IPS DF 6.9 (cell line): Measurements from ENCODE around the gene HAPLN2.

Source experiments
- DNase-seq: peaks from one replicate; pipeline ENCODE4 v3.0.0-alpha.2; 2013; ENCODE audit warnings: low read depth, low spot score
- H3K27ac ChIP-seq: one replicate; pipeline ENCODE4 v1.5.1; 2013; ENCODE audit warnings: low read length, control low read depth
- H3K27me3 ChIP-seq: 2 replicates; pipeline ENCODE4 v1.6.1; 2013; ENCODE audit warnings: mild to moderate bottlenecking, low read length; ENCODE audit not compliant: control insufficient read depth, insufficient read depth
- H3K36me3 ChIP-seq: 2 replicates; pipeline ENCODE4 v1.6.1; 2013; ENCODE audit warnings: low read length; ENCODE audit not compliant: control insufficient read depth, insufficient read depth
- H3K4me1 ChIP-seq: 2 replicates; pipeline ENCODE4 v1.6.1; 2013; ENCODE audit warnings: low read length; ENCODE audit not compliant: control insufficient read depth, insufficient read depth
- H3K4me3 ChIP-seq: 2 replicates; pipeline ENCODE4 v1.5.1; 2013; ENCODE audit warnings: mild to moderate bottlenecking, low read length
- H3K9me3 ChIP-seq: 2 replicates; pipeline ENCODE4 v1.6.1; 2013; ENCODE audit warnings: low read length, inconsistent platforms; ENCODE audit not compliant: control insufficient read depth, insufficient read depth
- WGBS: extraction: QIAGEN DNeasy Blood & Tissue Kit; methylation state at CpG from one replicate; pipeline ENCODE4 v1.1.7; 2013; ENCODE audit warnings: mixed read lengths, missing lambda C conversion rate; ENCODE audit not compliant: insufficient read length, insufficient coverage; 5-methylcytosine and 5-hydroxymethylcytosine counted together

The HAPLN2 gene

DNA sequence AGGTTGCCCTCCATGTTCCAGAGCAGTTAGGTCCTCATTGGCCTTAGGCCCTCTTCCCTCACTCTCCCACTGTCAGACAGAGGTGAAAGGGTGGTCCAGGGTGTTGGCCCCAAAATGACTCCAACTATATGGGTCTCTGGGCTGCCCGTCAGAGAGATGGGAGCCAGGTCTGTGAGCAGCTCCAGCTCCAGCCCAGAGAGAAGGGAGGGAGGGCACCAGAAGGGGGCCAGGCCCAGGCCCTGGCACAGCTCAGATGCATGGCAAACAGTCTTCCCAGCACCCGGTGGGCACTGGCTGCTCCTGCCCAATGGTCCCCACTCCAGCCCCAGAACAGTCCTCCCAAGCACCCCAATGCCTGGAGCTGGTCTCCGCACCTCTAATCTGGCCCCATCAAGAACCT is 24.9 kb downstream of the HAPLN2 start:
- Histone ChIP-seq H3K36me3 (no peaks in the 10 kb centered on the region), H3K4me3 (no peak overlapping the region), H3K27ac (no peak overlapping the region), H3K4me1 (0 out of 2 replicates have a peak, but pooled peaks cover 3% of the 10 kb centered on the region), H3K9me3 (no peaks in the 10 kb centered on the region), H3K27me3 (peaks cover 17% of the 10 kb centered on the region; the same call in 1 of the 2 replicates)
- no peak for DNase-seq
- WGBS = no CpG with 5 or more reads among the region's 3 CpGs

DNA sequence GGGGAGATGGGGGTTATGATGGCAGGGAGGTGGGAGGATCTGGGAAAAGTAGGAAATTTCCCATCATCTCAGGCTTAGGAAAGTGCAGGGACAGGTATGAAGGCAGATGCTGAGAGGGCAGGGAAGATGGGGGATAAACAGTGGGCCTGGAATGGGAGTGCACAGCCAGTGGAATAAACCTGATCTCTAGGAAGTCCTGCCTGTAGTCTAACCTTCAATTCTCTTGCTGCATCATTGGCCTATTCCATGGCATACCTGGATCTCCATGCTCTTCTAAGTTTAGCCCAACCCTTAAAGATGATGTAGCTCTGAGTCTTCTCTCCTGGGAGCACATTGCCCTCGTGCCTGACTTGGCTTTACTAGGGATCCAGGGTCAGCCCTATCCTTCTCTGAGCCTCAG is 25.4 kb downstream of the HAPLN2 start:
- peaks cover 15% of the 10 kb centered on the region; the same call in 1 of the 2 replicates for H3K27me3 ChIP-seq
- H3K27ac ChIP-seq = no peak overlapping the region
- 0 out of 2 replicates have a peak, but pooled peaks cover 3% of the 10 kb centered on the region for H3K4me1 ChIP-seq
- H3K36me3 ChIP-seq = no peaks in the 10 kb centered on the region
- no peaks in the 10 kb centered on the region for H3K9me3 ChIP-seq
- no peak for DNase-seq
- WGBS = no CpG with 5 or more reads among the region's 1 CpG
- no peak overlapping the region for H3K4me3 ChIP-seq

DNA sequence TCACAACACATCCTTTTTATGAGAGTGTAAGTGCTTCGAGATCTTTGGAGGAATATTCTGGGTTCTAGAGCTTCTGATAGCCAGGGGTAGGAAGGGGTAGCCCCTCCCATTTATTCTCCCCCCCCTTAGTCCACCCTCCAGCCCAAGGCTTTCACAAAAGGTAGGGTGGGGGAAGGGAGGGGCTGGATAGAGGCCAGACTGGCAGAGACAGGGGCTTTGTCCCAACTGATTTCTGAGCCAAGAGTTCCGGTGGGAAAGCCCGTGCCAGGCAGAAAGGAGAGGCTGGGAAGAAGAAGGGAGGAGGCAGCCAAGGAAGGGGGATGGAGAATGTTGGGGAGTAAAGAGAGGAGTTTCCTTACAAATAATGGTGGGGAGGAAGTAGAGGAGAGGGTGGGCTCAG is 25.8 kb downstream of the HAPLN2 start:
- no CpG with 5 or more reads among the region's 3 CpGs for WGBS
- Histone ChIP-seq H3K27ac (no peak overlapping the region), H3K36me3 (no peaks in the 10 kb centered on the region), H3K27me3 (peaks cover 14% of the 10 kb centered on the region; the same call in 1 of the 2 replicates), H3K4me1 (0 out of 2 replicates have a peak, but pooled peaks cover 3% of the 10 kb centered on the region), H3K9me3 (no peaks in the 10 kb centered on the region), H3K4me3 (no peak overlapping the region)
- DNase-seq = no peak

DNA sequence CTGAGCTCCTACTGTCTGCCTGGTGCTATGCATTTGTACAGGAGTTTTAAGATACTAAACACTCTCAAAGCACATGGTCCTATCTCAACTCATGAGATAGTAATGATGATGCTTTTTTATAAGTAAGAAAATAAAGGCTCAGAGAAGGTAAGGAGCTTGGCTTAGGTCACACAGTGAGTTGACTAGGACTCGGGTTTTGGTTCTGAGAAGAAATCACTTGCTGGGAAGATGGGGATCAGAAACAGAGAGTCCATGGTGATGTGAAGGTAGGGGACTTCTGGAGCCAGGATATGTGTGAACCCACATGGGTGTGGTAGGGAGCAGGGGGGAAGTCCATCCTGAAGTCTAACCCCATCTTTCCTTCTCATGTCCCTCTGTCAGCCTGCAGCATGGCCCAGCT is 26.5 kb downstream of the HAPLN2 start:
- H3K27me3 ChIP-seq = peaks cover 14% of the 10 kb centered on the region; the same call in 1 of the 2 replicates
- H3K36me3 ChIP-seq = no peaks in the 10 kb centered on the region
- no CpG with 5 or more reads among the region's 1 CpG for WGBS
- 0 out of 2 replicates have a peak, but pooled peaks cover 3% of the 10 kb centered on the region for H3K4me1 ChIP-seq
- DNase-seq = no peak
- no peaks in the 10 kb centered on the region for H3K9me3 ChIP-seq
- no peak overlapping the region for H3K27ac ChIP-seq
- H3K4me3 ChIP-seq = no peak overlapping the region

DNA sequence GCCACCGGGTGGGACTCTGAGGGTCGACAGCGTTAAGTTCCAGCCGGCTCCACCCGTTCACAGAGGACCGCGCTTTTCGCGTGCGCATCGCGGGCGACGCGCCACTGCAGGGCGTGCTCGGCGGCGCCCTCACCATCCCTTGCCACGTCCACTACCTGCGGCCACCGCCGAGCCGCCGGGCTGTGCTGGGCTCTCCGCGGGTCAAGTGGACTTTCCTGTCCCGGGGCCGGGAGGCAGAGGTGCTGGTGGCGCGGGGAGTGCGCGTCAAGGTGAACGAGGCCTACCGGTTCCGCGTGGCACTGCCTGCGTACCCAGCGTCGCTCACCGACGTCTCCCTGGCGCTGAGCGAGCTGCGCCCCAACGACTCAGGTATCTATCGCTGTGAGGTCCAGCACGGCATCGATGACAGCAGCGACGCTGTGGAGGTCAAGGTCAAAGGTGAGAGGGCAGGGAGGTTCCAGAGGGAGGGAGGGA is 27.6 kb downstream of the HAPLN2 start:
- WGBS = no CpG with 5 or more reads among the region's 51 CpGs
- peaks cover 9% of the 10 kb centered on the region; the same call in 1 of the 2 replicates for H3K27me3 ChIP-seq
- no peaks in the 10 kb centered on the region for H3K36me3 ChIP-seq
- no peak overlapping the region for H3K27ac ChIP-seq
- 0 out of 2 replicates have a peak, but pooled peaks cover 2% of the 10 kb centered on the region for H3K4me1 ChIP-seq
- H3K4me3 ChIP-seq = no peak overlapping the region
- H3K9me3 ChIP-seq = no peaks in the 10 kb centered on the region
- no peak for DNase-seq

DNA sequence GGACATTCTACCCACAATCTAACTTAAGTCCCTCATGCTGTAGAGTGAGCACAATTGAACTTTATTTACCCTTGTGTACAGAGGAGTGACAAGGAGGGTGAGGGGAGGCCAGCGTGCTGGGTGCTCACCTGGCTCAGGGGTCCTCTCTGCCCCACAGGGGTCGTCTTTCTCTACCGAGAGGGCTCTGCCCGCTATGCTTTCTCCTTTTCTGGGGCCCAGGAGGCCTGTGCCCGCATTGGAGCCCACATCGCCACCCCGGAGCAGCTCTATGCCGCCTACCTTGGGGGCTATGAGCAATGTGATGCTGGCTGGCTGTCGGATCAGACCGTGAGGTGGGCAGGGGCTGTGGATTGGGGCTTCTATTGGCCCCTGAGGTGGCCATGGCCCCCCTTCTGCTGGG is 28.1 kb downstream of the HAPLN2 start:
- peaks cover 8% of the 10 kb centered on the region; the same call in 1 of the 2 replicates for H3K27me3 ChIP-seq
- DNase-seq = no peak
- H3K4me3 ChIP-seq = no peak overlapping the region
- WGBS = no CpG with 5 or more reads among the region's 10 CpGs
- H3K36me3 ChIP-seq = no peaks in the 10 kb centered on the region
- no peaks in the 10 kb centered on the region for H3K9me3 ChIP-seq
- no peak overlapping the region for H3K27ac ChIP-seq
- 0 out of 2 replicates have a peak, but pooled peaks cover under 1% of the 10 kb centered on the region for H3K4me1 ChIP-seq

DNA sequence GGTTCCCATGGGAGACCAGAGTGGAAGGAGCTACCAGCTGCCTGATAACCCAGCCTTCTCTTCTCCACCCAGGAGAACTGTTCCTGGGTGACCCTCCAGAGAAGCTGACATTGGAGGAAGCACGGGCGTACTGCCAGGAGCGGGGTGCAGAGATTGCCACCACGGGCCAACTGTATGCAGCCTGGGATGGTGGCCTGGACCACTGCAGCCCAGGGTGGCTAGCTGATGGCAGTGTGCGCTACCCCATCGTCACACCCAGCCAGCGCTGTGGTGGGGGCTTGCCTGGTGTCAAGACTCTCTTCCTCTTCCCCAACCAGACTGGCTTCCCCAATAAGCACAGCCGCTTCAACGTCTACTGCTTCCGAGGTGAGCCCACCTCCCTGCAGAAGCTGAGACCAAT is 29.3 kb downstream of the HAPLN2 start:
- Histone ChIP-seq H3K27ac (no peak overlapping the region), H3K27me3 (peaks cover 3% of the 10 kb centered on the region; the same call in 1 of the 2 replicates), H3K9me3 (no peaks in the 10 kb centered on the region), H3K4me1 (no peaks in the 10 kb centered on the region), H3K36me3 (no peaks in the 10 kb centered on the region), H3K4me3 (no peak overlapping the region)
- no peak for DNase-seq
- no CpG with 5 or more reads among the region's 10 CpGs for WGBS

DNA sequence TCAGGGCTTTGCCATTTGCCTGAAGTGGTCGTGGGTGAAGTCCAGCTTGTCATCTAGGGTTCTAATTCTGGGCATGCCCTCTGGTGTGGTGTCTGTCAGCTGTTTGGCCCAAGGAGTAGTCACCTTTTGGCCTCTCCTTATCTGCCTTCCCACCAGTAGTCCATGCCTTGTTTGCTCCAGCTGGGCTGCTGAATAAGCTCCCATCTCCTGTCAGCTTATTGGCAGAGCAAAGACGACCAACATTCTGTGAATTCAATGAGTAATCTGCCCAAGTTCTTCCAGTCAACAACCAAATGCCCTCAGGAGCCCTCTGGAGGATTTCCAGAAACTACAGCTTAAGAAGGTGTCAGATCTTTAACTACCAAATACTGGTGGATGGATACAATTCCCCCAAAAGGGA is 29.7 kb downstream of the HAPLN2 start:
- Histone ChIP-seq H3K36me3 (no peaks in the 10 kb centered on the region), H3K4me3 (no peak overlapping the region), H3K4me1 (no peaks in the 10 kb centered on the region), H3K9me3 (no peaks in the 10 kb centered on the region), H3K27ac (no peak overlapping the region), H3K27me3 (no peaks in the 10 kb centered on the region; the same call in 1 of the 2 replicates)
- DNase-seq = no peak
- WGBS = no CpG with 5 or more reads among the region's 2 CpGs

DNA sequence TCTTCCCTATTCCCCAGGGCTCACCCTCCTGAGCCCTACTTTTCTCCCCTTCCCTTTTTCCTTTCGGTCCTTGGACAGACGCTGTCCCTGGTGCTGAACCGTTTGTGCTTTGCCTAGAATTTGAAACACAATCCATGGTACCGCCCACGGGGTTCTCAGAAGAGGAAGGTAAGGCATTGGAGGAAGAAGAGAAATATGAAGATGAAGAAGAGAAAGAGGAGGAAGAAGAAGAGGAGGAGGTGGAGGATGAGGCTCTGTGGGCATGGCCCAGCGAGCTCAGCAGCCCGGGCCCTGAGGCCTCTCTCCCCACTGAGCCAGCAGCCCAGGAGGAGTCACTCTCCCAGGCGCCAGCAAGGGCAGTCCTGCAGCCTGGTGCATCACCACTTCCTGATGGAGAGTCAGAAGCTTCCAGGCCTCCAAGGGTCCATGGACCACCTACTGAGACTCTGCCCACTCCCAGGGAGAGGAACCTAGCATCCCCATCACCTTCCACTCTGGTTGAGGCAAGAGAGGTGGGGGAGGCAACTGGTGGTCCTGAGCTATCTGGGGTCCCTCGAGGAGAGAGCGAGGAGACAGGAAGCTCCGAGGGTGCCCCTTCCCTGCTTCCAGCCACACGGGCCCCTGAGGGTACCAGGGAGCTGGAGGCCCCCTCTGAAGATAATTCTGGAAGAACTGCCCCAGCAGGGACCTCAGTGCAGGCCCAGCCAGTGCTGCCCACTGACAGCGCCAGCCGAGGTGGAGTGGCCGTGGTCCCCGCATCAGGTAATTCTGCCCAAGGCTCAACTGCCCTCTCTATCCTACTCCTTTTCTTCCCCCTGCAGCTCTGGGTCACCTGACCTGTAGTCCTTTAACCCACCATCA is 33.1 kb downstream of the HAPLN2 start:
- DNase-seq = no peak
- Histone ChIP-seq H3K27ac (no peak overlapping the region), H3K4me1 (peaks cover 2% of the 10 kb centered on the region), H3K36me3 (no peaks in the 10 kb centered on the region), H3K9me3 (no peaks in the 10 kb centered on the region), H3K27me3 (peaks cover 2% of the 10 kb centered on the region; the same call in 1 of the 2 replicates), H3K4me3 (no peak overlapping the region)
- WGBS = no CpG with 5 or more reads among the region's 16 CpGs

DNA sequence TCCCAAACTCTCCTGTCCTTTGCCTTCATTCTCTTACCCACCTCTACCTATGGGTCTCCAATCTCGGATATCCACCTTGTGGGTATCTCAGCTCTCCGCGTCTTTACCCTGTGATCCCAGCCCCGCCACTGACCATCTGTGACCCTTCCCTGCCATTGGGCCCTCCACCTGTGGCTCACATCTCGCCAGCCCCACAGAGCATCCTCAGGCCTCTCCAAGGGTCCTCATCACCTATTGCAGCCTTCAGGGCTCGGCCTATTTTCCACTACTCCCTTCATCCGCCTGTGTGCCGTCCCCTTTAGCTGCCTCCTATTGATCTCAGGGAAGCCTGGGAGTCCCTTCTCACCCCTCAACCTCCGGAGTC is 33.8 kb downstream of the HAPLN2 start:
- H3K4me1 ChIP-seq = peaks cover 2% of the 10 kb centered on the region
- peaks cover 2% of the 10 kb centered on the region; the same call in 1 of the 2 replicates for H3K27me3 ChIP-seq
- WGBS = no CpG with 5 or more reads among the region's 9 CpGs
- DNase-seq = no peak
- H3K36me3 ChIP-seq = no peaks in the 10 kb centered on the region
- no peak overlapping the region for H3K4me3 ChIP-seq
- no peak overlapping the region for H3K27ac ChIP-seq
- H3K9me3 ChIP-seq = no peaks in the 10 kb centered on the region
